ENCODE measurements around the gene CLDND2.

- TF ChIP-seq, protein P1, sequence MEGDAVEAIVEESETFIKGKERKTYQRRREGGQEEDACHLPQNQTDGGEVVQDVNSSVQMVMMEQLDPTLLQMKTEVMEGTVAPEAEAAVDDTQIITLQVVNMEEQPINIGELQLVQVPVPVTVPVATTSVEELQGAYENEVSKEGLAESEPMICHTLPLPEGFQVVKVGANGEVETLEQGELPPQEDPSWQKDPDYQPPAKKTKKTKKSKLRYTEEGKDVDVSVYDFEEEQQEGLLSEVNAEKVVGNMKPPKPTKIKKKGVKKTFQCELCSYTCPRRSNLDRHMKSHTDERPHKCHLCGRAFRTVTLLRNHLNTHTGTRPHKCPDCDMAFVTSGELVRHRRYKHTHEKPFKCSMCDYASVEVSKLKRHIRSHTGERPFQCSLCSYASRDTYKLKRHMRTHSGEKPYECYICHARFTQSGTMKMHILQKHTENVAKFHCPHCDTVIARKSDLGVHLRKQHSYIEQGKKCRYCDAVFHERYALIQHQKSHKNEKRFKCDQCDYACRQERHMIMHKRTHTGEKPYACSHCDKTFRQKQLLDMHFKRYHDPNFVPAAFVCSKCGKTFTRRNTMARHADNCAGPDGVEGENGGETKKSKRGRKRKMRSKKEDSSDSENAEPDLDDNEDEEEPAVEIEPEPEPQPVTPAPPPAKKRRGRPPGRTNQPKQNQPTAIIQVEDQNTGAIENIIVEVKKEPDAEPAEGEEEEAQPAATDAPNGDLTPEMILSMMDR (IDR thresholded peaks at IDR 0.05) = no peak
- TF ChIP-seq POLR2A (IDR thresholded peaks at IDR 0.05) = no peak
These were observed 8.6 kb upstream of the CLDND2 start for GRCh38 chr19:51377422-51377821.
